Measurements from ENCODE around the gene ORM2. TPM values are rescaled to one million over a fixed set of nuclear protein-coding genes. Genes with fewer than 3 reads are reported as not detected.

ORM2 gene
- total and polyA plus RNA-seq, 2 of the 8 experiments (the other 6 are each of a cell fraction or from before 2014, with no cell fraction given) = 1.3 TPM; not detected in 1

- H3K56ac ChIP-seq (replicated peaks; ENCODE audit: insufficient read length, low read depth, low read length) = no peak overlapping the region
- H3K79me2 ChIP-seq (ENCODE audit: control insufficient read depth in 1 of 2, insufficient read depth in 2 of 2, low read length in 2 of 2) = no peaks in the 10 kb centered on the region
- no peaks in the 10 kb centered on the region for H3K36me3 ChIP-seq (ENCODE audit: control insufficient read depth in 2 of 4, insufficient read depth in 4 of 4, low read length in 3 of 4)
- H3K9ac ChIP-seq (replicated peaks in 1 of 4; ENCODE audit: extremely low read depth in 1 of 4, low read depth in 3 of 4, low read length in 3 of 4) = no peak overlapping the region
- H2BK15ac ChIP-seq (ENCODE audit: low read length) = no peak overlapping the region
- no peak overlapping the region for H2AFZ ChIP-seq (ENCODE audit: low read length)
- no peak overlapping the region for H3K18ac ChIP-seq (ENCODE audit: extremely low read depth, low read length)
- TF ChIP-seq EZH2 (IDR thresholded peaks at IDR 0.05; ENCODE audit: low read depth, low read length, severe bottlenecking) (no peak), CTBP2 (IDR thresholded peaks at IDR 0.05; ENCODE audit: borderline replicate concordance, insufficient read depth, insufficient read length, low read length) (no peak), TAF1 (IDR thresholded peaks at IDR 0.05; ENCODE audit: low read depth, low read length) (no peak), NANOG (IDR thresholded peaks at IDR 0.05; ENCODE audit: insufficient read depth, low read depth, low read length, poor library complexity, severe bottlenecking) (no peak), PHF8 (conservative IDR thresholded peaks at IDR 0.05; ENCODE audit: low read depth, low read length) (no peak), SP4 (IDR thresholded peaks at IDR 0.05; ENCODE audit: low read length) (no peak)
- H2BK120ac ChIP-seq (replicated peaks; ENCODE audit: low read depth, low read length) = no peak overlapping the region
- H3K23ac ChIP-seq (ENCODE audit: insufficient read length) = no peak overlapping the region
- H3K23me2 ChIP-seq (ENCODE audit: low read depth, low read length) = peaks cover 1% of the 10 kb centered on the region; the same call in 1 of the 2 replicates
- no peak overlapping the region for H2AK5ac ChIP-seq (ENCODE audit: low read depth, low read length)
- H4K5ac ChIP-seq (ENCODE audit: insufficient read length, low read depth, low read length) = no peak overlapping the region
- H3K27me3 ChIP-seq (replicated peaks in 1 of 4; ENCODE audit: control insufficient read depth in 3 of 4, extremely low read depth in 1 of 4, insufficient read depth in 3 of 4, low read length in 3 of 4) = no peaks in the 10 kb centered on the region
- FAIRE-seq (no peak), DNase-seq (ENCODE audit: low read depth in 1 of 2, low spot score in 2 of 2) (no peak)
- H2BK12ac ChIP-seq (ENCODE audit: low read depth, low read length) = no peak overlapping the region
- no peak overlapping the region for H3K14ac ChIP-seq (ENCODE audit: insufficient read length)
- ChIA-PET POLR2A (ENCODE audit: partially characterized antibody) (no interaction called here), CTCF (ENCODE audit: partially characterized antibody) (interaction anchor here (1.1 kb wide), 1 partner anchor 236 kb away, joined by 6 read pairs; no protein-coding TSS in a partner anchor)
- H4K91ac ChIP-seq (replicated peaks; ENCODE audit: insufficient read length, low read length) = no peak overlapping the region
- H2BK20ac ChIP-seq (ENCODE audit: low read length) = no peak overlapping the region
- no peak overlapping the region for H2BK5ac ChIP-seq (ENCODE audit: low read depth, low read length)
- no peak overlapping the region for H3K27ac ChIP-seq (ENCODE audit: low read depth, low read length)
- no peak overlapping the region for H3K4ac ChIP-seq (replicated peaks; ENCODE audit: insufficient read length, low read depth, low read length)
- H4K8ac ChIP-seq (ENCODE audit: extremely low read depth, insufficient read depth, low read length) = no peak overlapping the region
- no peaks in the 10 kb centered on the region for H3K4me1 ChIP-seq (replicated peaks in 1 of 4; ENCODE audit: control insufficient read depth in 3 of 4, insufficient read depth in 4 of 4, low read length in 3 of 4)
- H3K79me1 ChIP-seq (ENCODE audit: low read depth, low read length) = no peaks in the 10 kb centered on the region
- H3K4me3 ChIP-seq (ENCODE audit: extremely low read depth in 1 of 4, insufficient read depth in 2 of 4, low read depth in 3 of 4, low read length in 4 of 4) = no peak overlapping the region
- WGBS, 2 experiments (ENCODE audit: extremely low coverage in 1 of 2, insufficient coverage in 1 of 2, insufficient read length in 1 of 2, insufficient replicate concordance in 2 of 2, low coverage in 1 of 2, low lambda C conversion rate in 2 of 2, missing lambda C conversion rate in 1 of 2) = 98% methylated on average over 7 of the region's 8 CpGs; no CpG with 5 or more reads in 1 of the 2 experiments
- no peak overlapping the region for H3K4me2 ChIP-seq (ENCODE audit: insufficient read depth in 1 of 2, low read depth in 2 of 2, low read length in 2 of 2)
- no peaks in the 10 kb centered on the region for H4K20me1 ChIP-seq (replicated peaks in 1 of 2; ENCODE audit: control insufficient read depth in 1 of 2, insufficient read depth in 2 of 2, low read length in 2 of 2)
- no peaks in the 10 kb centered on the region for H3K9me3 ChIP-seq (ENCODE audit: insufficient read depth in 2 of 2, low read depth in 1 of 2, low read length in 1 of 2)
These were observed 11.3 kb upstream of the ORM2 start for GRCh38 chr9:114318416-114318815.
